Fibroblast of pulmonary artery (primary cell): ENCODE data around the gene HAL.

Experiments used
- DNase-seq: peaks from one replicate; pipeline ENCODE4 v3.0.0-alpha.2; 2010; ENCODE audit warnings: low read depth
- H3K4me3 ChIP-seq: replicated peaks from 2 replicates; pipeline ENCODE4 v1.5.1; 2011; ENCODE audit warnings: low read depth, mild to moderate bottlenecking, control low read depth, low read length, moderate library complexity
- TF ChIP-seq, protein P1 (sequence below): IDR thresholded peaks from 2 replicates; pipeline ENCODE4 v1.5.1; 2011; ENCODE audit warnings: mild to moderate bottlenecking, control low read depth, low read length, inconsistent platforms; ENCODE audit errors: missing control alignments

Gene HAL

GRCh38 chr12:96033549-96034389 lies 37.6 kb upstream of the HAL start:
- TF ChIP-seq, protein P1, sequence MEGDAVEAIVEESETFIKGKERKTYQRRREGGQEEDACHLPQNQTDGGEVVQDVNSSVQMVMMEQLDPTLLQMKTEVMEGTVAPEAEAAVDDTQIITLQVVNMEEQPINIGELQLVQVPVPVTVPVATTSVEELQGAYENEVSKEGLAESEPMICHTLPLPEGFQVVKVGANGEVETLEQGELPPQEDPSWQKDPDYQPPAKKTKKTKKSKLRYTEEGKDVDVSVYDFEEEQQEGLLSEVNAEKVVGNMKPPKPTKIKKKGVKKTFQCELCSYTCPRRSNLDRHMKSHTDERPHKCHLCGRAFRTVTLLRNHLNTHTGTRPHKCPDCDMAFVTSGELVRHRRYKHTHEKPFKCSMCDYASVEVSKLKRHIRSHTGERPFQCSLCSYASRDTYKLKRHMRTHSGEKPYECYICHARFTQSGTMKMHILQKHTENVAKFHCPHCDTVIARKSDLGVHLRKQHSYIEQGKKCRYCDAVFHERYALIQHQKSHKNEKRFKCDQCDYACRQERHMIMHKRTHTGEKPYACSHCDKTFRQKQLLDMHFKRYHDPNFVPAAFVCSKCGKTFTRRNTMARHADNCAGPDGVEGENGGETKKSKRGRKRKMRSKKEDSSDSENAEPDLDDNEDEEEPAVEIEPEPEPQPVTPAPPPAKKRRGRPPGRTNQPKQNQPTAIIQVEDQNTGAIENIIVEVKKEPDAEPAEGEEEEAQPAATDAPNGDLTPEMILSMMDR: no peak
- DNase-seq: no peak

DNA sequence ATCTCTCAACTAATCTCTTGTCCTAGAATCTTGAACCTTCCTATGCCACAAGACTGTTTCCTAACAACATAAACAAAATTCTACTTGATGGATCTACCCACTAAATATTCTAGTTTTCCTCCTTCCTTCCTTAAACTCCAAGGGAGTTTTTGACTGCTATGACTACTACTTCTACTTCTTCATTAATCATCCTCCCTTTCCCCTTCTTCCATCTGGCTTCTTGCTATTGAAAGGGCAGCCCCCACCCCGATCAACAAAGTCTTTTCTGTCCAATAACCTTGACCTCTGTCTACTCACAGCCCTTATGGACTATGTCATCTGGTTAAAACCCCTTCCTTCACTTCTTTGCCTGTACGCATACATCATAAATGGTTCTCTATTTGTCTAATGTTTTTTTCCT lies 33.7 kb upstream of the HAL start:
- H3K4me3 ChIP-seq: no peak overlapping the region
- TF ChIP-seq, protein P1: no peak
- no peak for DNase-seq

More at GRCh38 chr12:96033549-96034389, 37.6 kb upstream of the HAL start:
- peak overlapping the region; percentile 84 for H3K4me3 ChIP-seq

DNA sequence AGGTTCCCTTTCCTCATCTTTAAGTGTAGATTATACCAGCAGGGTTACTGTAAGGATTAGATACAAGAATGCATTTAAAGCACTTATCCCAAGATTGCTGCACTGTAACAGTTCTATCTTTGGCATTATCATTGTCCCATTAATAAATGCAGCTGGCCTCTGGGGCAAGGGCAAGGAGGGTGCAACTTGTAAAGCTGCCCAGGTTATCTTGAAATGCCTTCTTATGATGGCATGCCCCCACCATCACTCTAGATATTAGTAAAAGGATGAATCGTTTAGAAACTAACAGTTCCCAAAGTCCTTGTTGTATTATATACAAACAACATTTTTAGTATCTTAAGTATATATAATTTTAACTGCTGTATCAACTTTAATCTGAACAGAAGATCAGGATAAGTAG lies 32.4 kb upstream of the HAL start:
- DNase-seq: no peak
- H3K4me3 ChIP-seq: no peak overlapping the region
- TF ChIP-seq, protein P1: no peak

DNA sequence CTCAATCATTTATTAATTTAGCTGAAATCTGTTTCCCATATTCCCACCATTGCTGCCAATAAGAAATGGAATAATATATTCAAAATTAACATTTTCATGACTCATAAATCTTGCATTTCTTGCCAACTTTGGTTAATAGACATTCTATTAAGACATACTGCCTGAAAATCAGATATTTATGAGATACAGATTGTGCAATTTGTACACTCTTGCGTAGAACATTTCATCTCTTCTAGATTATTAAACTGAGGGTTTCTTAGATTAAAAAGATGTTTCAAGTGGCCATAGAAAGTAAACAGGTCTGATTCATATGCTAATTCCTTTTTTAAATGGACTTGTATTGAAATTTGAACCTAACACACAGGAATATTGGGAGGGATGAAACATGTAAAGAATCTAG lies 30.2 kb upstream of the HAL start:
- DNase-seq: peak; percentile 20
- TF ChIP-seq, protein P1: no peak
- H3K4me3 ChIP-seq: no peak overlapping the region

GRCh38 chr12:96025518-96025917 lies 29.4 kb upstream of the HAL start:
- no peak for DNase-seq
- no peak overlapping the region for H3K4me3 ChIP-seq
- TF ChIP-seq, protein P1: no peak

- no peak for DNase-seq
- TF ChIP-seq, protein P1: no peak
- H3K4me3 ChIP-seq: no peak overlapping the region
Observed at GRCh38 chr12:96020314-96021003, 24.3 kb upstream of the HAL start.

- no peak overlapping the region for H3K4me3 ChIP-seq
- TF ChIP-seq, protein P1: peak; percentile 52
- DNase-seq: peak; percentile 47
Observed at GRCh38 chr12:96015672-96016071, 19.5 kb upstream of the HAL start.
